GM19025 (cell line): Measurements from ENCODE around the gene ADGRF5.
"Not testable (repeated sequence)": the region's sequence is repeated elsewhere in the genome, so short reads cannot be mapped to it uniquely, and the experiment has no call there.

ENCODE experiments used
- ATAC-seq: cut with Tn5 transposase; IDR thresholded peaks from one replicate; pipeline ENCODE4 v1.9.1; 2021; ENCODE audit warnings: mild to moderate bottlenecking, low read depth, moderate library complexity; ENCODE audit not compliant: unreplicated experiment

Gene ADGRF5

DNA sequence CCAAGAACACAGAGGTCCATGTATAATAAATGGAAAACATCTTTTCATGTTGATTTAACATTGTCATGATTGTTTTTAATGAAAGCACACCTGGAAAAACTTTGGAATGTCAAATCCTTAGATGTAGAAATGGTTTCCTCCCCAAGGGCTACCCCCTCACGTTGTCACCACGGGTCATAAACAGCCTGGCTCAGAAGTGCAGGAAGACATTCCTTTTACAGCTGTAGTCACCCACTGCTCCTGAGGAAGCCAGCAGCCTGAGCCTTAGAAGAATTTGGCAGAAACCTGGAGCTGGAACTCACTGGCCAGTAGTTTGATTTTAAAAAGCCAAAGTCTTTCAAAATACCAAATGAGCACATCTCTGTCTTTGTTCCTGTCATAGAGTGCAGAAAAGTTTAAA lies 23.7 kb downstream of the ADGRF5 start:
- no peak for ATAC-seq

DNA sequence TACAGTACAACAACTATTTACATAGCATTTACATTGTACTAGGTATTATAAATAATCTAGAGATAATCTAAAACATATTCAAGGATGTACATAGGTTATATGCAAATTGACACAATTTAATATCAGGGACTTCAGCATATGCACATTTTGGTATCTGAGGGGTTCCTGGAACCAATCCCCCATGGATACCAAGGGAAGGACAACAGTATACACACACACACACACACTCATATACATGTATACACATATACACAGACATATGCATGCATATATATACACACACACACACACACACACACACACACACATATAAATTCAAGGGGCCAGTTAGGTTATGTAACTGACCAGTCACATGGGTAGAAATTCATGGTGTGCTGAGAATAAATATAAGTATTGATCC lies 24.9 kb downstream of the ADGRF5 start:
- ATAC-seq = no peak

DNA sequence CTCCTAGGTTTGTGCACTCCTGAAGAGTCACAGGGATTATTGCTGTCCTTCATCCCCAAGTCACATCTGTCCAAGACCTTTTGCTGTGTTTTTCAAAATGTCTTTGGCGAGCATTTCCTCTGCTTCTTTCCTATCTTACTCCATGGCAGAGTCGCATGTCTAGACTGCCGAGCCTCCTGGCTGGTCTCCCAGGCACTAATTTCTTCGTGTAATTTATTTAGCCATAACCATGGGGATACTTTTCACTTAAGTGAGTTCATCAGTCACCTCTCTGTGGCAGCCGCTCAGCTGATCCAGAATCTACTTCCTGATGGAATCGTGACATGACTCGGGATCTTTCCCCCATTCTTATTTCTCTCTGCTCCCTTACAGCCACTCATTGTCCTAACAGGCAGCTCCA lies 25.8 kb downstream of the ADGRF5 start:
- no peak for ATAC-seq

DNA sequence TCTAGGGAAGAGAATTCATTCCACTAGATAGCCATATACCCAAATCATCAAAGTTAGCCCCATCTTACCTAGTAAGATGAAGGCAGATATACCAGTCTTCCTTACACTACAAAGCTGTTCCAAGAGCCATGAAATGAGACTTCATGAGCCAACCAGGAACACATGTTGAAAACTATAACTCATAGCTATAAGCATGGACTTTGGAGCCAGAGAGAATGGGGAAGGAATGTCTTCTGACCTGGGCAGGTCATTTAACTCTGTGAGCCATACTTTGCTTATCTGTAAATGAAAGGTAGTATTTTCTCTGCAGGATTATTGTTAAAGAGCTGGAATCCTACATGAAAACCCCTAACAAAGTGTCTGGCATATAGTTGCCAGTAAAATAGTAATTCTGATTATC lies 27.3 kb downstream of the ADGRF5 start:
- ATAC-seq = no peak

DNA sequence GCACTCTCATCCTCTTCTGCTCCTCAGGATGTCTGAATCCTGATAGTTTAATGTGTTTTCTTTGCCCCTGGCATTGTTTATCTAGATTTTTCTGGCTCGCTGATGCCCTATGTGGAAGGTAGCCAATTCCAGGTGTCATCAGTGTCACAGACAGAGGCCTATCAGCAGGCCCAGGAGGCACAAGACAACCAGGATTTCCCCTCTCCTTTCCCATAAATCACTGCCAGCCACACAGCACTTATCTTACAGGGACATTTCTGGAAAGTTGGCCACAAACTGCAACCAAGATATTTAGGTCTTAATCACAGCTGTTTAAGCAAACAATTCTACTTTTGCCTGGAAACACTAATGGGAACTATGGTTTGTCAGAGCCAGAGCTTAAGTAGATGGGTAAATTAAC lies 28.1 kb downstream of the ADGRF5 start:
- ATAC-seq = no peak

DNA sequence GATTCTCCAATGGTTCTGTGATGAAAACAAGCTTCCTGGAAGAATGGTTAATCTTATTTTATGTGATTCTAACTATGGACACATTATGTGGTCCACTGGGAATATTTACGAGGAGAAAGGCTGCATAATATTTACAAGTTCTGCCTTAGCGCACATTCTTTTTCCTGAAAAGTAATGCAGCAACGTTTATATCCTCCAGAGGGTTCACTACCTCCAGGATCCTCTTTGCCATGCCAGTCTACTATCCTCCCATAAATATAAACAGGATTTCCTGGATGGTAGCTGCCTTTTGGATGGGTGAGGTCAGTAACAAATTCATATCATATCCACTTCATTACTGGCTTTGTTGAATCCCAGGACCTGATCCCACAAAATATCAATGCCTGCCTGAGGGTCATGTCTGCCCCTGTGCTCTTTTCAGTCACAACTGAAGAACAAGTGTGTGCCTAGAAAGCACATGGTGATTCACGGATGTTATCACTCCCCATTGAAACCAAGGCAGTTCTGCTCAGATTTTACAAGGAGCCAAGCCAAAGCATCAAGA lies 30.4 kb downstream of the ADGRF5 start:
- ATAC-seq = no peak

DNA sequence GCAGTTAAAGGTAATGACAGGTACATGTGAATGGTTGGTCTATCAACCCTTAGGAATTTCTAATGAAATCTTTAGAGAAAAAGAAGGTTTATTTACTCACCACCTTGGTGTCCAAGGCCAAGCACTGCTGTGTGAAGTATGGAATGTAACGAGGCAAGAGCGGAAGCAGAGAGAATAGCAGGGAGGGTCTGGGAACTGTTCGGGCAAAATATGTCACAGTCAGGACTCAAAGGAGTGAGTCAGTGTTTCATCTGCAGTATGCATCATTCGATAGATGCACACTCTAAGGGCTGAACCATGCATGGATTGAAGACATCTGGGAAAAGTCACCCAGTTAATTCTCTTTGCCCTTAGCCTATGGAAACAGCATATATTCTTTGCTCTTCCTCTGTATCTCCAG lies 33.2 kb downstream of the ADGRF5 start:
- ATAC-seq = no peak

DNA sequence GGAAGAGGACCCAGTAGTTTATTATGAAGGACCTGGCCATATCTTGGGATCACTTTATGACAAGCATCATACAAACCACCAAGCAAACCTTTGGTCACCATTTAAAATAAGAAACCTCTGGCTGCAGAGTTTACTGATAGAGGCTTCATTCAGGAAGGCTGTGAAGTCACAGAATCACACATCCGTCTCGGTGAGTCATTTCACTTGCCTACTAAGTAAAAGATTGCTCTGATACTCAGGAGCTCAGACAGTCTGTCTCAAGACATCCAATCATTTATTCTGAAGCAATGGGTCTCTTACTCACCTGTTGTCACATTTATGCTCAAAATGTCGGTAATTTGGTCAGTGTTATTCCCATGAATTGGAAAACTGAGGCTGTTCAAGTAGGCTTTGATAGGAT lies 33.7 kb downstream of the ADGRF5 start:
- ATAC-seq = no peak

DNA sequence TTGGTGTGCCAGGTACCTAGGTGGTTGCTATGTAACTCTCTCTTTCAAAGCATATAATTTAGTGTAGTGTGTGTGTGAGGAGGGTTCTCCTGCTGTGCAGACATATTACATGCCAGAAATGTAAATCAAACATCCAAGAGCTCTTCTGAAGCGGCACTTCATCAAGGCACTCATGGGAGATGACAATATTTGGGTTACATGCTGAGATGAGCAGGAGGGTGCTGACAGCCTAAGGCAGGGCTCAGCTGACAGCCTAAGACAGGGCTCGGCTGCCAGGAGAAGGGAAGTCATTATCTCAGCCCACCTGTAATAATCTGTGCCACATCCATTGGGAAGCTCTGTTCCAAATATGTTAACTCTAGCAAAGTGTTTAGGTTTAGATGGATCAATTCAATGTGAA lies 39.1 kb downstream of the ADGRF5 start:
- ATAC-seq = no peak

DNA sequence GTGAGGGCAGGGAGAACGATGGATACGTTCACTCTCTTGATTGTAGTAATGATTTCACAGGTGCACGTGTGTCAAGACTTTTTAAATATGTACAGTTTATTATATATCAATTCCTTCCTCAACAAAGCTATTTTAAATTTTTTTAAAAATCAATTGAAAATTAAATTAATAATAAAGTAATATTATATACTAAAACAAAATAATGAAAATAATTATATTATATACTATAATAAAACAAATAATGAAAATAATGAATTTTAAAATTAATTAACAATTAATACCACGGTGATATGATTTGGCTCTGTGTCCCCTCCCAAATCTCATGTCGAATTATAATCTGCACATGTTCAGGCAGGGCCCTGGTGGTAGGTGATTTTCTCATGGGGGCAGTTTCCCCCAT lies 42.7 kb downstream of the ADGRF5 start:
- ATAC-seq = no peak

DNA sequence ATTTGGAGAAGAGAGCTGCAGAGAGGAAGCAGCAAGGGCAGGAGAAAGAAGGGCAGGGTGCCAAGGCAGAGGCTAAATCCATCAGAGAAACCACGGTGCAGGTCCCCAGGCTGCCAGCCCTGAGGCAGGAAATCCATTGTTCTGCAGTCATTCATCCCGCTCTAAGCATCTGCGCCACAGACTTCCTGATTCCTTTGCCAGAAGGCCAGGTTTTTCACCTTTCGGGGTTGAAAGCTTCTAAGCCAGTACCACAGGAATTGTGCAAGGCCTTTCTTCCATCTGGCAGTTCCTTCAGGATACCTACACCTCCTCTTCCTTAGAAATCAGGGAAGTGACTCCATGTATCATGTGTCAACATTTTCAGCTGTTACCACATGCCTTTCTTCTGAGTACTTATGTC lies 45.6 kb downstream of the ADGRF5 start:
- no peak for ATAC-seq

DNA sequence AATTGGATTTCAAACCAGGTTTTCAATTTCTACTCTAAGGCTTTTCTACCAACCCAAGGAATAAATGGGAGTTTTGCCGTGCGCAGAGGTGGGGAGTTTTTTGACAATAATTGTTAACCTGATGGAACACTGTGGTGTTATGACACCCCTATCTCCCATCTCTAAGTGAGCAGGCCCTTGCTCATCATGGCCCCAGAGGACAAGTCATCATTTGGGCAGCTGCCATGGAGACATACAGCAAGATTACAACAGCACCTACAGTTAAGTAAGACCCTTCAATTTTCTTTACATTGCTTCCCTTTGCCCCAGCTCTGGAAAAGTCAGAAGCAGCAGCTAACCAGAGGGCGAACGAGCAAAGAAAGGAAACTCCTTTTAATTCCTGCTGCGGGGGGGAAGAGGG lies 54.3 kb downstream of the ADGRF5 start:
- ATAC-seq = no peak

DNA sequence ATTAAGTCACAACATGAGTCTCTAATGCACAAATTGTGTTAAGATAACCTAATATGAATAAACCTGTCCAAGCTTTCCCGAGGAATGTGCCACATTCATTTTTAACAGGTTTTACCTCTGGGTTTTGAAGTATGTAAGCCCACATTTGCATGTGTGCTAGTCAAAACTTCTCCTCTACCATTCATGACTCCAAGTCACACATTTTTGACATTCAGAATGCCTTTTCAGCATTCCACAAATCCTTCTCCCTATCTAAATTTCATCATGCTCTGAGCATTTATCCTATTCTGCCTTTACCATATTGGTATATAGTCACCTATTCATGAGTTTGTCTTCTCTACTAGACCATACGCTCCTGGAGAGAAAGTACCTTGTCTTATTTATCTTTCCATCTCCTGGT lies 56.5 kb downstream of the ADGRF5 start:
- no peak for ATAC-seq

DNA sequence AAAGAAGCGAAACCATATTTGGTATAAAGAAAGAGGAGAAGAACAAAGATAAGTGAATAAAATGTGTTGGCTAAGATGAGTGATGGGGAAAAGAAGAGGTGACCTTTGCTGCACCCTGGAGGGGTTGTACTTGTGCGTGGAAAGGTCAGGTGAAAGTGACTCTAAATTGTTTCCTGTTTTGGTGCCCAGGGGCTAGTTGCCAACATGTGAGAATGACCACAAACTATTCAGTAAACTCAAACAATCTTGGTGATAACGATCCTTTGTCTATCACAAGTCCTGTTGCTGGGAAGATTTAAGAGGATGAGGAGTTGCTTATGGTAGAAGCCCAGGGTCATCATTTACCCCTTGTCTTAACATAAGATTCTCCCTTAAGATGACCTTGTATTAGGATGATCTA lies 57.9 kb downstream of the ADGRF5 start:
- ATAC-seq = no peak

DNA sequence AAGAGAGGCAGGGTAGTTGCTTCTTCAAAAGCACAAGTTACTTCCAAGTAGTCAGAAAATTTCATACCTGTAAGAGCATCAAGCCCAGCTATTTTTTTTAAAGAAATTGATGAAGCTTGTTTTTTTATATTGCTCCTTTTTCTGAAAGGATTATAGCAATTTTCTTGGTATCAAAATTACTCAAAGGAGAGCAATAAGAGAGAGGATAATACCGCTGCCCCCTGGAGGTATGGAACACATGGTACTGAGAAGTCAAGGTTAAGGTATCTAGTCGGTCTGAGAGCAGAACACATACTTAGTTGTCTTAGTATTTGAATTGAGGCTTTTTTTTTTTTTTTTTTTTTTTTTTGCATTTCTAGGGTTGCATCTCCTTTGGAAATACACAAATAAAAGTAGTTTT lies 59.4 kb downstream of the ADGRF5 start:
- ATAC-seq = no peak

DNA sequence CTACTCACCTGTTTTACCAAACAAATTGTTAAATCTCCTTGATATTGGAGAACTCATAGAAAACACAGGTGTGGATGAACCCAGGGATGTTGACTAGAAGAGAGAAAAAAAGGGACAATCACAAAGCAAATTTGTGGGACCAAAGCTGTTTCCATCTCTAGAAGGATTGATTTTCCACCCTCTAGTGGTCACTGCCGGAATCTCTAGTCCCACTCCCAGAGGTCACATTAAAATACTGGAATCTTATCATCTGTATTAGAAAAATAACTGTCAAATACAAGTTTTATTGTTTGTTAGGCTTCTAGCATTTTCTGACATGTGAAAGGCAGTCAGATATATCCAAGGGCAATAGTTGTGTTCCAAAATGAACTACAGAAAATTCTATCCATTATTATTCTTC lies 65.8 kb downstream of the ADGRF5 start:
- not testable (repeated sequence) for ATAC-seq

DNA sequence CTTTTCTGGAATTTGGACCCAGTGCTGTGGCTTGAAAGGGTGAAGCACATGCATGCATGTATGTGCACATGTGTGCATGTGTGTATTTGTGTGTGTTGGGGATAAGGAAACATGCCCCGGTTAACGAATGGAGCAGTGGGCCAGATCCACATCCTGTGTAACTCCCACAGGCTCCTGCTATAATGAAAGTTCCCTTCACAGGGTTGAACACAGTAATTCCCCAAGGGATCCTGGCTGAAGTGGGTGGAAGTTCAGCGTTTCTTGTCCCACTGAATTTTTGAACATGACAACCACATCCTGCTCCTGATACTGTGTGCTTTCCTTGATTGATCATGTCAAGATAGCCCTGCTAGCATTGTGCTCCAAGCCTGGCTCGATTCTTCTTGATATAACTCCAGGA lies 70.2 kb downstream of the ADGRF5 start:
- not testable (repeated sequence) for ATAC-seq

DNA sequence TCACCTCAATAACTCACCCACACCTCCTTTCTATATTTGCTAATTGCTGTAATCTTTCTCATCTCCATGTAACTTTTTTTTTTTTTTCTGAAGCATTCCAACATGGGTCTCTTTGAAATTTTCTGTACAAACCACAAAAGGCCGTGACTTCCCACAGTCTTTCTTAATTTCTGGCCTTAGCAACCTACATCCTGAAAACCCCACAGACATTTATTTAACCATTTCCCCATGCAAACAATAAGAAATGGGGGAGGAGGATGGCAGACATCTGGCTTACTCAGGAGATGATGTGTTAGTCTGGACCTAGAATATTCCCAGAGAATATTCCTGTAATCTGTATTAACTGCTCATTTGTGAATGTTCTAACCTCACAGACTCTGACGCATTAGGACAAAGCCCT lies 70.9 kb downstream of the ADGRF5 start:
- ATAC-seq = no peak

DNA sequence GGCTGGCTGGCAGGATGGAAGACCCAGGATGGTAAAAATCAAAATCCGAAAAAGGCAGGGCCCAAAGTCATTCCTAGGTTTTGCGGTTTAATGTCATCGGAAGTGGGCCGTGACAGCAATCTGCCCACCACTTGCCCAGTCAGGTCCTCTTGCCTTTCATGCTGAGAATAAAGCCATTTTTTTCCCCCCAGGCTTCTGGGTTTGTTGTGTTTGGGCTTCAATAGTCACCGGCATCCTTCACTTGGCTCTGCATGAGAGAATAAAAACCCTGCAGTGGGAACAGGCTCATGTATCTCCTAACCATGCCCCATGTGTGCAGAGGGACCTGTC lies 72.4 kb downstream of the ADGRF5 start:
- no peak for ATAC-seq

DNA sequence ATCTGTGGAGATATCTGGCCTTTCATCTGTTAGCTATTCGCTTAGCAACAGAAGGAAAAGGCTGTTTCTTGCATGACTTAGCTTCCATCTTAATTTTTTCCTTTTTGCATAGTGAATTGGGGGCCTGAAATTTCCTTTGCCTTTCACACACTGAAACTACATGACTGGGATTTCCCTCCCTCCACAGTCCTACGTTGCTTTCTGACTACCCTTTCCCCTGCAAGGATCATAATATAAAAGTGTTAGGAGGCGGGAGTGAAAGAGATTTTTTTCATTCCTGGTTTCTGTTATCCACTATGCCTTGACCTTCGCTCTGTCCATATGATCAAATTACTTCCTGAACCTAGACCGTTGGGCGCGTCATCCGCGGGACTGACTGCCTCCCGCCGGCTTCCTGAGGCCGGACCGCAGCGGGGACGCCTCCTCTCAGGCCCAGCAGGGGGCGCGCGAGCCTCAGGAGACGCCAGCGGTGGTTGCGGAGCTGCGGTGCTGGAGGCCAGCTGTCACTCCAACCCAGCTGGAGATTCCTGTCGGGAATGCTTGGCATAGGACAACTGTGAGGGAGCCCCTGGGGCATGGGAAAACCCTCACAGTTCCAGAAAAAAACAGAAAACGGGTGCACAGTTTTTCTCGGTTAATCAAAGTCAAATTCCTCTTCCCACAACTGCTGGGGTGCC lies 72.9 kb downstream of the ADGRF5 start:
- peak; percentile 91 for ATAC-seq

DNA sequence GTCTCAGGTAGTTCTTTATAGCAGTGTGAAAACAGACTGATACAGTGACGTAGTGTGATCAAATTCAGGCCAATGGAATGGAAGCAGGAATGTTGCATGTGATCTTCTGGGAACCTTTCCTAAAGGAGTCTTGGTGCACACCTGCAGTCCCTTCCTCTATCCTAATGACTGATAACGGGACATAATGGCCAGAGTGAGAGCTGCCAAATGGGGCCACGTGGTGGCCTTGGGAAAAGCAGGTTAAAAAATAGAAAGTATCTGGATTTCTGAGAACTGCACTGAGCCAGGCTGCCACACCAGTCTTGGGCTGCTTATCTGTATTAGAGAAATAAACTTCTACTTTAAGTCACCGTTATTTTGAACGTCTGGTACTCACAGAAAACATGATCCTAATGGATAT lies 76.6 kb downstream of the ADGRF5 start:
- ATAC-seq = no peak

DNA sequence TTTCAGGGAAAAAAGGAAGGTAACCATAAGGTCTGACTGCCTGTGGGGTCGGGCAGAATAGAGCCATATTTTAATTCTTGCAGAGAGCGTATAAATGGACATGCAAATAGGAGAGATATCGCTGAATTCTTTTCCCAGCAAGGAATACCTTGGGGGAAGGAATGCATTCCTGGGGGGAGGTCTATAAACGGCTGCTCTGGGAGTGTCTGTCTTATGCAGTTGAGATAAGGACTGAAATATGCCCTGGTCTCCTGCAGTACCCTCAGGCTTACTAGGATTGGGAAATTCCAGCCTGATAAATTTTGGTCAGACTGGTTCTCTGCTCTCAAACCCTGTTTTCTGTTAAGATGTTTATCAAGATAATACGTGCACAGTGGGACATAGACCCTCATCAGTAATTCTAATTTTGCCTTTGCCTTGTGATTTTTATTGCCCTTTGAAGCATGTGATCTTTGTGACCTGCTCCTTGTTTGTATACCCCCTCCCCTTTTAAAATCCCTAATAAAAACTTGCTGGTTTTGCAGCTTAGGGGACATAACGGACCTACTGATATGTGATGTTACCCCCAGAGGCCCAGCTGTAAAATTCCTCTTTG lies 79.4 kb downstream of the ADGRF5 start:
- ATAC-seq = not testable (repeated sequence)

DNA sequence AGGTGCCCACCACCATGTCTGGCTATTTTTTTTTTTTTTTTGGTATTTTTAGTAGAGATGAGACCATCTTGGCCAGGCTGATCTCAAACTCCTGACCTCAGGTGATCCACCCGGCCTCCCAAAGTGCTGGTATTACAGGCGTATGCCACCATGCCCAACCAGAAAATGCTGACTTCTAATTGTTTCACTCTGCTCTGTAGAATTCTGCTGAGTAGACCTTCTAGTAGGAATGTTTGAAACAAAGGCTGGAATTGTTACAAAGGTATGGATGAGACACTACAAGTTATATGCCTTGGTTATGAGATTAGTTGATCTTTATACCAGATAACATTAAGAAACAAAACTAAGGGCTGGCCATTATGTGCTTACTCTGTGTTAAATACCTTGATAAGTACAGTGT lies 83.7 kb downstream of the ADGRF5 start:
- ATAC-seq = no peak
